ENCODE measurements around the gene RBM42. TPM values are rescaled to one million over a fixed set of nuclear protein-coding genes. Genes with fewer than 3 reads are reported as not detected.

RBM42 gene
- total RNA-seq, 1 experiment from 2014 or later, result 81.6 TPM

GRCh38 chr19:35607661-35608060, 21.2 kb upstream of the RBM42 start:
- CTCF ChIA-PET, result no interaction called here
- POLR2A ChIA-PET (ENCODE audit: unreplicated experiment), result no interaction called here
- H3K79me2 ChIP-seq (ENCODE audit: low read length), result peaks cover under 1% of the 10 kb centered on the region; the same call in 1 of the 2 replicates
- no peak overlapping the region for H3K27ac ChIP-seq (ENCODE audit: low read length)
- intact Hi-C loops (cut with micrococcal nuclease), result no loop called here
- H4K20me1 ChIP-seq (ENCODE audit: low read length), result no peaks in the 10 kb centered on the region
- H3K9me3 ChIP-seq (ENCODE audit: low read length), result no peaks in the 10 kb centered on the region
- no TSS peak for BruUV-seq (replicated peaks)
- DNase-seq (no peak), ATAC-seq (no peak)
- no peak overlapping the region for H3K4me3 ChIP-seq (ENCODE audit: low read length)
- H3K27me3 ChIP-seq (ENCODE audit: low read length), result no peaks in the 10 kb centered on the region
- no peak overlapping the region for H2AFZ ChIP-seq (ENCODE audit: low read length)
- H3F3A ChIP-seq (ENCODE audit: low read length, unreplicated experiment), result no peaks in the 10 kb centered on the region
- H3K4me1 ChIP-seq (ENCODE audit: insufficient read depth, low read length), result peaks cover 7% of the 10 kb centered on the region; the same call in 1 of the 2 replicates
- H3K9me2 ChIP-seq (replicated peaks; ENCODE audit: low read length), result no peaks in the 10 kb centered on the region
- H3K4me2 ChIP-seq (ENCODE audit: low read length), result no peak overlapping the region
- H3K9ac ChIP-seq (ENCODE audit: low read length), result no peak overlapping the region
- TF ChIP-seq EZH2 (IDR thresholded peaks at IDR 0.05; ENCODE audit: low read length, unreplicated experiment) (no peak), EZH2phosphoT487 (IDR thresholded peaks at IDR 0.05; ENCODE audit: borderline replicate concordance, low read length) (no peak), CTCF (conservative IDR thresholded peaks at IDR 0.05; ENCODE audit: low read depth, low read length) (no peak)
- no peaks in the 10 kb centered on the region for H3K36me3 ChIP-seq (ENCODE audit: low read depth, low read length)

GRCh38 chr19:35608251-35608650, 20.6 kb upstream of the RBM42 start:
- Histone ChIP-seq H3K9ac (ENCODE audit: low read length) (no peak overlapping the region), H3K4me1 (ENCODE audit: insufficient read depth, low read length) (peaks cover 7% of the 10 kb centered on the region; the same call in 1 of the 2 replicates), H3K4me3 (ENCODE audit: low read length) (no peak overlapping the region), H3K9me2 (replicated peaks; ENCODE audit: low read length) (no peaks in the 10 kb centered on the region), H3K4me2 (ENCODE audit: low read length) (no peak overlapping the region), H3K36me3 (ENCODE audit: low read depth, low read length) (no peaks in the 10 kb centered on the region), H2AFZ (ENCODE audit: low read length) (no peak overlapping the region), H3K79me2 (ENCODE audit: low read length) (peaks cover 6% of the 10 kb centered on the region; the same call in 1 of the 2 replicates), H3F3A (ENCODE audit: low read length, unreplicated experiment) (no peaks in the 10 kb centered on the region), H4K20me1 (ENCODE audit: low read length) (no peaks in the 10 kb centered on the region), H3K9me3 (ENCODE audit: low read length) (no peaks in the 10 kb centered on the region), H3K27ac (ENCODE audit: low read length) (no peak overlapping the region), H3K27me3 (ENCODE audit: low read length) (no peaks in the 10 kb centered on the region)
- DNase-seq, result no peak
- ATAC-seq, result no peak
- intact Hi-C loops (cut with micrococcal nuclease), result no loop called here
- POLR2A ChIA-PET (ENCODE audit: unreplicated experiment), result no interaction called here
- no TSS peak for BruUV-seq (replicated peaks)
- TF ChIP-seq CTCF (conservative IDR thresholded peaks at IDR 0.05; ENCODE audit: low read depth, low read length) (no peak), EZH2 (IDR thresholded peaks at IDR 0.05; ENCODE audit: low read length, unreplicated experiment) (no peak), EZH2phosphoT487 (IDR thresholded peaks at IDR 0.05; ENCODE audit: borderline replicate concordance, low read length) (no peak)
- CTCF ChIA-PET, result no interaction called here

- ChIA-PET CTCF (no interaction called here), POLR2A (ENCODE audit: unreplicated experiment) (no interaction called here)
- Histone ChIP-seq H3K9me3 (ENCODE audit: low read length) (no peaks in the 10 kb centered on the region), H3K9ac (ENCODE audit: low read length) (no peak overlapping the region), H3K4me2 (ENCODE audit: low read length) (no peak overlapping the region), H4K20me1 (ENCODE audit: low read length) (no peaks in the 10 kb centered on the region), H2AFZ (ENCODE audit: low read length) (no peak overlapping the region), H3K27ac (ENCODE audit: low read length) (no peak overlapping the region), H3F3A (ENCODE audit: low read length, unreplicated experiment) (no peaks in the 10 kb centered on the region), H3K4me3 (ENCODE audit: low read length) (no peak overlapping the region), H3K79me2 (ENCODE audit: low read length) (peaks cover 10% of the 10 kb centered on the region; the same call in 1 of the 2 replicates), H3K36me3 (ENCODE audit: low read depth, low read length) (no peaks in the 10 kb centered on the region), H3K9me2 (replicated peaks; ENCODE audit: low read length) (no peaks in the 10 kb centered on the region), H3K27me3 (ENCODE audit: low read length) (no peaks in the 10 kb centered on the region), H3K4me1 (ENCODE audit: insufficient read depth, low read length) (peaks cover 5% of the 10 kb centered on the region; the same call in 1 of the 2 replicates)
- ATAC-seq (no peak), DNase-seq (no peak)
- no peak for TF ChIP-seq EZH2 (IDR thresholded peaks at IDR 0.05; ENCODE audit: low read length, unreplicated experiment)
- no peak for TF ChIP-seq CTCF (conservative IDR thresholded peaks at IDR 0.05; ENCODE audit: low read depth, low read length)
- no peak for TF ChIP-seq EZH2phosphoT487 (IDR thresholded peaks at IDR 0.05; ENCODE audit: borderline replicate concordance, low read length)
- intact Hi-C loops (cut with micrococcal nuclease), result no loop called here
- BruUV-seq (replicated peaks), result no TSS peak
These were observed 18.9 kb upstream of the RBM42 start for GRCh38 chr19:35609851-35610353.
